ENCODE results near the gene SMURF1. TPM values are rescaled to one million over a fixed set of nuclear protein-coding genes. Genes with fewer than 3 reads are reported as not detected.
A peak's percentile ranks its signal among the peaks of the same experiment; 100 is the strongest.

The SMURF1 gene
- total RNA-seq, 6 donors from 2014 or later = 33.0 to 54.4 (median 45.9) TPM

GRCh38 chr7:99173787-99174186 lies 29.9 kb upstream of the SMURF1 start:
- no peaks in the 10 kb centered on the region for H3K27me3 ChIP-seq
- no peaks in the 10 kb centered on the region for H3K4me1 ChIP-seq
- no peak overlapping the region for H3K27ac ChIP-seq
- no peak overlapping the region for H3K4me3 ChIP-seq
- 59 to 62% methylated on average over 6 of the region's 6 CpGs for WGBS, 2 donors
- no peaks in the 10 kb centered on the region for H3K36me3 ChIP-seq
- no peak for TF ChIP-seq CTCF (IDR thresholded peaks at IDR 0.05)
- no peak for TF ChIP-seq POLR2A (IDR thresholded peaks at IDR 0.05)
- peak in 1 of 2 donors; percentile 14 for TF ChIP-seq POLR2AphosphoS5 (IDR thresholded peaks at IDR 0.05)
- TF ChIP-seq EP300 (IDR thresholded peaks at IDR 0.05) = peak in 1 of 4 donors; percentile 53
- H3K9me3 ChIP-seq = no peaks in the 10 kb centered on the region
- ATAC-seq (ENCODE audit: low FRiP score in 2 of 2) (no peak), DNase-seq (peak in 1 of 2 donors; percentile 71)

GRCh38 chr7:99171731-99172130 lies 27.8 kb upstream of the SMURF1 start:
- DNase-seq (no peak), ATAC-seq (ENCODE audit: low FRiP score in 2 of 2) (no peak)
- no peaks in the 10 kb centered on the region for H3K4me1 ChIP-seq
- TF ChIP-seq EP300 (IDR thresholded peaks at IDR 0.05) (no peak), POLR2A (IDR thresholded peaks at IDR 0.05) (no peak), CTCF (IDR thresholded peaks at IDR 0.05) (no peak), POLR2AphosphoS5 (IDR thresholded peaks at IDR 0.05) (no peak)
- no peaks in the 10 kb centered on the region for H3K27me3 ChIP-seq
- H3K4me3 ChIP-seq = no peak overlapping the region
- no peaks in the 10 kb centered on the region for H3K36me3 ChIP-seq
- H3K27ac ChIP-seq = no peak overlapping the region
- WGBS, 2 donors = 68 to 77% methylated on average over 4 of the region's 4 CpGs
- H3K9me3 ChIP-seq = no peaks in the 10 kb centered on the region

GRCh38 chr7:99170730-99171074 lies 26.8 kb upstream of the SMURF1 start:
- WGBS, 2 donors = 86 to 93% methylated on average over 3 of the region's 3 CpGs

GRCh38 chr7:99170065-99170729 lies 26.3 kb upstream of the SMURF1 start:
- Histone ChIP-seq H3K9me3 (no peaks in the 10 kb centered on the region), H3K27me3 (no peaks in the 10 kb centered on the region), H3K36me3 (no peaks in the 10 kb centered on the region), H3K4me3 (no peak overlapping the region), H3K4me1 (no peaks in the 10 kb centered on the region), H3K27ac (no peak overlapping the region)
- TF ChIP-seq POLR2AphosphoS5 (IDR thresholded peaks at IDR 0.05) = no peak
- no peak for TF ChIP-seq POLR2A (IDR thresholded peaks at IDR 0.05)
- ATAC-seq (ENCODE audit: low FRiP score in 2 of 2) (no peak), DNase-seq (no peak)
- WGBS, 2 donors = 77 to 78% methylated on average over 6 of the region's 6 CpGs

More at GRCh38 chr7:99170730-99171074, 26.8 kb upstream of the SMURF1 start:
- ATAC-seq (ENCODE audit: low FRiP score in 2 of 2) = no peak
- Histone ChIP-seq H3K27me3 (no peaks in the 10 kb centered on the region), H3K4me1 (no peaks in the 10 kb centered on the region), H3K36me3 (no peaks in the 10 kb centered on the region), H3K27ac (no peak overlapping the region), H3K4me3 (no peak overlapping the region), H3K9me3 (no peaks in the 10 kb centered on the region)
- TF ChIP-seq POLR2A (IDR thresholded peaks at IDR 0.05) (no peak), CTCF (IDR thresholded peaks at IDR 0.05) (no peak), EP300 (IDR thresholded peaks at IDR 0.05) (no peak), POLR2AphosphoS5 (IDR thresholded peaks at IDR 0.05) (no peak)
- DNase-seq = no peak

GRCh38 chr7:99167072-99167471 lies 23.2 kb upstream of the SMURF1 start:
- Histone ChIP-seq H3K27me3 (no peaks in the 10 kb centered on the region), H3K4me1 (no peaks in the 10 kb centered on the region), H3K4me3 (no peak overlapping the region), H3K36me3 (no peaks in the 10 kb centered on the region), H3K9me3 (no peaks in the 10 kb centered on the region), H3K27ac (no peak overlapping the region)
- ATAC-seq (ENCODE audit: low FRiP score in 2 of 2) (no peak), DNase-seq (no peak)
- no peak for TF ChIP-seq EP300 (IDR thresholded peaks at IDR 0.05)
- no peak for TF ChIP-seq CTCF (IDR thresholded peaks at IDR 0.05)
- no peak for TF ChIP-seq POLR2AphosphoS5 (IDR thresholded peaks at IDR 0.05)
- 78 to 91% methylated on average over 8 of the region's 8 CpGs for WGBS, 2 donors
